ENCODE measurements around the gene DNM1. TPM values are rescaled to one million over a fixed set of nuclear protein-coding genes. Genes with fewer than 3 reads are reported as not detected.
"Not testable (repeated sequence)": the region's sequence is repeated elsewhere in the genome, so short reads cannot be mapped to it uniquely, and the experiment has no call there.

Gene DNM1
- total and polyA plus RNA-seq, 3 donors from 2014 or later, result 8.0 to 10.7 (median 9.8) TPM

DNA sequence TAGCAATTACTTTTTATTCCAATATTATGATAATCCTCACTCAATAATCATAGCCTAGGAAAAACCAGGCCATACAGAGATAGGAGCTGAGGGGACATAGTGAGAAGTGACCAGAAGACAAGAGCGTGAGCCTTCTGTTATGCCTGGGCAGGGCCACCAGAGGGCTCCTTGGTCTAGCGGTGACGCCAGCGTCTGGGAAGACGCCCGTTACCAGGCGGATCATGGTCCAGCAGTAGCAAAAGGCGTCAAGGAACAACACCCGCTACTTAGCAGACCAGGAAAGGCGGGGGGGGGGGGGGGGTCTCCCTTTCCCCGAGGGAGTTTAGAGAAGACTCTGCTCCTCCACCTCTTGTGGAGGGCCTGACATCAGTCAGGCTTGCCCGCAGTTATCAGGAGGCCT is 21.7 kb upstream of the DNM1 start:
- H3K4me3 ChIP-seq; H3K27ac ChIP-seq; intact Hi-C loops (cut with DNase I; ENCODE audit: low total_unique reads); H3K9me3 ChIP-seq; H3K36me3 ChIP-seq (ENCODE audit: low read depth, missing control alignments); H3K4me1 ChIP-seq; H3K27me3 ChIP-seq: not testable (repeated sequence)
- TF ChIP-seq, protein P1, sequence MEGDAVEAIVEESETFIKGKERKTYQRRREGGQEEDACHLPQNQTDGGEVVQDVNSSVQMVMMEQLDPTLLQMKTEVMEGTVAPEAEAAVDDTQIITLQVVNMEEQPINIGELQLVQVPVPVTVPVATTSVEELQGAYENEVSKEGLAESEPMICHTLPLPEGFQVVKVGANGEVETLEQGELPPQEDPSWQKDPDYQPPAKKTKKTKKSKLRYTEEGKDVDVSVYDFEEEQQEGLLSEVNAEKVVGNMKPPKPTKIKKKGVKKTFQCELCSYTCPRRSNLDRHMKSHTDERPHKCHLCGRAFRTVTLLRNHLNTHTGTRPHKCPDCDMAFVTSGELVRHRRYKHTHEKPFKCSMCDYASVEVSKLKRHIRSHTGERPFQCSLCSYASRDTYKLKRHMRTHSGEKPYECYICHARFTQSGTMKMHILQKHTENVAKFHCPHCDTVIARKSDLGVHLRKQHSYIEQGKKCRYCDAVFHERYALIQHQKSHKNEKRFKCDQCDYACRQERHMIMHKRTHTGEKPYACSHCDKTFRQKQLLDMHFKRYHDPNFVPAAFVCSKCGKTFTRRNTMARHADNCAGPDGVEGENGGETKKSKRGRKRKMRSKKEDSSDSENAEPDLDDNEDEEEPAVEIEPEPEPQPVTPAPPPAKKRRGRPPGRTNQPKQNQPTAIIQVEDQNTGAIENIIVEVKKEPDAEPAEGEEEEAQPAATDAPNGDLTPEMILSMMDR (IDR thresholded peaks at IDR 0.05), result peak in 2 of 3 experiments; percentile 23 to 33
- 35 to 66% methylated on average over 5 to 12 of the region's 12 CpGs for WGBS, 2 donors
- peak; percentile 65 for DNase-seq

DNA sequence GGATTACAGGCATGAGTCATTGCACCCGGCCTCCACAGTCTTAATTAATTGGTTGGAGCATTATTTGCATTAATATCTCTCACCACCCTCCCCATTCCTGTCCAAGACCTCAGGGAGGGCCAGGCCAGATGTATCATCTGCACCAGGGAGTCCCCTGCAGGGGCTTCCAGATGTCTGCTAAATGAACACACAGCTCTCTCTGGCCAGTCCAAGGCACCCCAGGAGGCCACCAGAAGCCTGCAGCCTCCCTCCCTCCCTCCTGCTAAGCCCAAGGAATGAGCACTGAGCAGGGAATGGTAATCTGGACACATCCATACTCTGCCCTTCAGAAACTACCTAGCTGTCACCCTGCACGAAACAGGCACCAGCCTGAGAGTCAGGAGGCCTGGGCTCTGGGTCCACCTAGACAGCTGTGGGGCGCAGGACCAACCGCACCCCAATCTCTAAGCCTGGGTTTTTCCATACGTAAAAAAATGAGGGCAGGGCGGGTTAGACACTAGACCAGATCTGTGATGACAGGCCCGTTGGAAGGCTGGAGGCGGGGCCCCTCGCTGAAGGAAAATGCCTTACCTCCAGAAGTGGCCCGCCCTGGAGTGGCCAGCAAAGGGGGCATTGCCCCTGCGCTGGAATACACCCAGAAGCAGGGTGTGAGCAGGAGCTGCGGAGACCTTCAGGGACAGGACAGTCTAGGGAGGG is 20.1 kb upstream of the DNM1 start:
- Histone ChIP-seq H3K4me3 (no peak overlapping the region), H3K4me1 (no peaks in the 10 kb centered on the region), H3K36me3 (ENCODE audit: low read depth, missing control alignments) (no peaks in the 10 kb centered on the region), H3K9me3 (no peaks in the 10 kb centered on the region), H3K27me3 (no peaks in the 10 kb centered on the region), H3K27ac (no peak overlapping the region)
- intact Hi-C loops (cut with DNase I; ENCODE audit: low total_unique reads), result no loop called here
- WGBS, 2 donors, result 92 to 95% methylated on average over 10 to 12 of the region's 12 CpGs
- TF ChIP-seq, protein P1 (IDR thresholded peaks at IDR 0.05), result no peak
- TF ChIP-seq POLR2A (IDR thresholded peaks at IDR 0.05), result no peak
- no peak for DNase-seq

DNA sequence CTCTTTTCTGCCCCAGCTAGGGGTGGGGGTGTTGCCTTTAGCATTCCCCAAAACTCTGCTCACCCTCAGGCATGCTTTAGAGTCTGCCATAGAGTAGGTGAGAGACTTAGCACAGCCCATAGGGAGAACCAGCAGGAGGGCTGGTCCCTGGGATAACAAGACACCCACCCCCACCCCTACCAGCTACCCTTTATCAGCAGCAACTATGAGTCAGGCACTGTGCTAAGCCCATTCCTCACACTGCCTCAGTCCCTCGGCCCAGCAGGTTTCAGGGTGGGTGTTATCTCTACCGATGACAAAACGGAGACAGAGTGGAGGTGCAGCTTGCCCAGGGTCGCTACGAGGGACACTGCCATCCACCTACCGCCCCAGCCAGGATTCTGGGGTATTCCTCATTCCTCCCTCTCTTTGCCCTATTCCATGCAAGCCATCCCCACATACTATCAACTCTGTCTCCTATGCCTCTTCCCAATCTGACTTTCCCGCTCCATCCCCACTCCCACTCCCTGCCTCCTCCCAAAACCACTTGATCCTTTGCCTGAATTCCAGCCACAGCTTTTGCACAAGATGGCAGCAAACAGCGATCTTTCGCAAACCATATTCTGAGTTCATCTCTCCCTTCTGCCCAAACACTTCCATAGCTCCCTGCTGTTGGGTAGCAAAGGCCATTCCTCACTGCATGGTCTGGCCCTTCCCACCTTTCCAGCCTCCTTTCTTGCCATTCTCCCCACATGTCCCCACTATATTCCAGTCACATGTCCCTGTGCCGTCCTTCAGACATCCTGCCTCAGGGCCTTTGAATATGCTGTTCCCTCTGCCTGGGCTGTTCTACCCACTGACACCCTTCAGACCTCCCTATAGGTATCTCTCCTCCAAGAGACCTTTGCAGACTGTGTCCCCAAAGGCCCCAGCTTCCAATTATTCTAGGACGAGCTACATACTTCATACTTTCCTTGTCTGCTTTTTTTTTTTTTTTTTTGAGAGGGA is 16.9 kb upstream of the DNM1 start:
- H3K36me3 ChIP-seq (ENCODE audit: low read depth, missing control alignments), result no peaks in the 10 kb centered on the region

DNA sequence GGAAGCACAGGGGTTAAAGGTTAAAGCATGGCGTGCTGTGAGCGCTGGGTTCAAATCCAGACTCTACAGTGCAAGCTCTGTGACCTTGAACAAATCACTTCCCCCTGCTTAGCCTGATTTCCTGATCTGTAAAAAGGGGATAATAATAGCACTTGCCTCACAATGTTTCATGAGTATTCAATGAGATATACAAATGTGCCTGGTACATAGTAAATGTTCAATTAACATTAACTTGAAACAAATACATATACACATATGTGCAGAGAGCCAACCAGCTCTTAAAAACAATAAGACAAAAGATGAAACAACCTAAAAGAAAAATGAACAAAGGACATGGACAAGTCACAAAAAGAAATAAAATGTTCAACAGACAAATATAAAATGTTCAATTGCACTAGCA is 15.8 kb upstream of the DNM1 start:
- DNase-seq, result no peak
- no peaks in the 10 kb centered on the region for H3K36me3 ChIP-seq (ENCODE audit: low read depth, missing control alignments)
- intact Hi-C loops (cut with DNase I; ENCODE audit: low total_unique reads), result no loop called here
- WGBS, 2 donors, result 85 to 94% methylated on average over 2 of the region's 2 CpGs
- TF ChIP-seq, protein P1 (IDR thresholded peaks at IDR 0.05), result no peak
- no peak for TF ChIP-seq POLR2A (IDR thresholded peaks at IDR 0.05)
- peaks cover 11% of the 10 kb centered on the region for H3K4me1 ChIP-seq
- H3K4me3 ChIP-seq, result no peak overlapping the region
- H3K27me3 ChIP-seq, result no peaks in the 10 kb centered on the region
- H3K27ac ChIP-seq, result no peak overlapping the region
- H3K9me3 ChIP-seq, result no peaks in the 10 kb centered on the region

More for the DNA sequence above, 16.9 kb upstream of the DNM1 start:
- intact Hi-C loops (cut with DNase I; ENCODE audit: low total_unique reads), result no loop called here
- no peak for DNase-seq
- no peaks in the 10 kb centered on the region for H3K27me3 ChIP-seq
- peaks cover 8% of the 10 kb centered on the region for H3K4me1 ChIP-seq
- WGBS, 2 donors, result 92 to 93% methylated on average over 11 of the region's 11 CpGs
- no peaks in the 10 kb centered on the region for H3K9me3 ChIP-seq
- no peak overlapping the region for H3K27ac ChIP-seq
- TF ChIP-seq, protein P1 (IDR thresholded peaks at IDR 0.05), result no peak
- no peak for TF ChIP-seq POLR2A (IDR thresholded peaks at IDR 0.05)
- no peak overlapping the region for H3K4me3 ChIP-seq

Data from testis (tissue), 3 donors.